ENCODE results near the gene RBM39. TPM values are rescaled to one million over a fixed set of nuclear protein-coding genes. Genes with fewer than 3 reads are reported as not detected.
A peak's percentile ranks its signal among the peaks of the same experiment; 100 is the strongest.

RBM39 gene
- total and polyA plus RNA-seq, 10 of the 15 experiments (the other 5 are each of a cell fraction or from before 2014, with no cell fraction given) = 135 to 280 (median 217) TPM

- peak; percentile 51; the same call in 1 of the 2 replicates for TF ChIP-seq ZBTB40 (IDR thresholded peaks at IDR 0.05; ENCODE audit: borderline replicate concordance)
- no peak for TF ChIP-seq ZNF622 (IDR thresholded peaks at IDR 0.05)
- no peak for TF ChIP-seq NR2C1 (IDR thresholded peaks at IDR 0.05)
- no peak for TF ChIP-seq ZZZ3 (IDR thresholded peaks at IDR 0.05; ENCODE audit: control insufficient read depth, insufficient read length, low read depth)
- no peak for TF ChIP-seq IRF5 (IDR thresholded peaks at IDR 0.05; ENCODE audit: borderline replicate concordance)
- TF ChIP-seq RELB (IDR thresholded peaks at IDR 0.05; ENCODE audit: low read depth) = peak; percentile 75; the same call in 1 of the 2 replicates
- no peak for TF ChIP-seq ZNF384 (IDR thresholded peaks at IDR 0.05; ENCODE audit: borderline replicate concordance, low read depth, low read length)
- TF ChIP-seq RAD21 (IDR thresholded peaks at IDR 0.05; ENCODE audit: insufficient read depth, low read depth, low read length) = no peak
- TF ChIP-seq MXI1 (IDR thresholded peaks at IDR 0.05; ENCODE audit: low read depth, low read length) = peak; percentile 86
- TF ChIP-seq KDM1A (IDR thresholded peaks at IDR 0.05; ENCODE audit: borderline replicate concordance) = no peak
- TF ChIP-seq RCOR1 (conservative IDR thresholded peaks at IDR 0.05; ENCODE audit: low read depth, low read length) = no peak
- peak; percentile 22 for TF ChIP-seq SP1 (IDR thresholded peaks at IDR 0.05; ENCODE audit: low read depth, low read length)
- TF ChIP-seq MEF2A (IDR thresholded peaks at IDR 0.05; ENCODE audit: insufficient read depth, low read depth, low read length) = no peak
- TF ChIP-seq CBX5 (IDR thresholded peaks at IDR 0.05; ENCODE audit: low read depth) = 0 out of 2 replicates have a peak, but pooled peaks have one; percentile 17
- peak; percentile 89 for TF ChIP-seq FOXK2 (IDR thresholded peaks at IDR 0.05)
- TF ChIP-seq KAT2A (conservative IDR thresholded peaks at IDR 0.05; ENCODE audit: control insufficient read depth, low read depth, low read length) = no peak
- peak; percentile 89 for TF ChIP-seq CREB1 (IDR thresholded peaks at IDR 0.05; ENCODE audit: low read depth)
- TF ChIP-seq CHD2 (IDR thresholded peaks at IDR 0.05; ENCODE audit: borderline replicate concordance, low read depth, low read length) = peak; percentile 51; the same call in 1 of the 2 replicates
- no peak for TF ChIP-seq FOXM1 (IDR thresholded peaks at IDR 0.05; ENCODE audit: low read depth, low read length)
- no peak; the same call in 1 of the 2 replicates for TF ChIP-seq TCF12 (IDR thresholded peaks at IDR 0.05; ENCODE audit: low read depth, low read length)
- no peak for TF ChIP-seq NFIC (IDR thresholded peaks at IDR 0.05; ENCODE audit: low read depth, low read length)
- TF ChIP-seq STAT1 (conservative IDR thresholded peaks at IDR 0.05) = no peak
- no peak for TF ChIP-seq RBBP5 (conservative IDR thresholded peaks at IDR 0.05)
Measured at GRCh38 chr20:35664466-35665206, 77.4 kb downstream of the RBM39 start, which contains the start of the genes CPNE1 and RBM12 (continued).

All from GM12878 (cell line).